ENCODE measurements around the gene HOXB4. TPM values are rescaled to one million over a fixed set of nuclear protein-coding genes. Genes with fewer than 3 reads are reported as not detected.
A peak's percentile ranks its signal among the peaks of the same experiment; 100 is the strongest.

HOXB4 gene
- total and polyA plus RNA-seq, 10 of the 15 experiments (the other 5 are each of a cell fraction or from before 2014, with no cell fraction given): 0.35 to 5.8 (median 3.0) TPM

DNA sequence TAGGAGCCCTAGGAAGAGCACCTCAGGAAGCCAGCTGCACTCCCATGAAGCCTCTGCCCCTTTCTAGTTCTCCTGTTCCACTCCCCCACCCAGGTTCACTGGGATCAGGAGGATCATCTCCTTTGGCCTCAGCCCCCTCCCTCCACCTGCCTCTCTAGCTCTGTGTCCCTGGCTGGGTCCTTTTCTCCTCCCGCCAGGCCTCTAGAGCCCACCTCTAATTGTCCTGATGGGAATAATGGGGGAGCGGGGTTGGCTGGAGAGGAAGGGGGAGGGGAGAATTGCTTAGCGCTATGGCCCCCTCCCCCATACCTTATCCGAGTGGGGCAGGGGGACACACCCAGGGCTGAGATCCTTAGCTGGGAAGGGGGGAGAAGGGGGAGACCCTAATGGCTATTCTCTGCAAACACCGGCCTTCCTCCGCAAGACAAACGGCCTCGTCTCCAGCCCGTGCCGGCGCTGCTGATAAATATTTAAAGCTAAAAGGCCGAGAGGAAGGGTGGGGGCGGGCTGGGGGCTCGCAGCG, 31.7 kb upstream of the HOXB4 start:
- no peak for FAIRE-seq
- Histone ChIP-seq H3K36me3 (ENCODE audit: control insufficient read depth in 2 of 2, insufficient read depth in 2 of 2, low read length in 1 of 2) (no peaks in the 10 kb centered on the region; a peak in 1 of 4 replicates), H3K9me3 (replicated peaks; ENCODE audit: control insufficient read depth, insufficient read depth, low read length) (no peaks in the 10 kb centered on the region), H3K79me2 (ENCODE audit: control insufficient read depth, insufficient read depth, low read length) (no peaks in the 10 kb centered on the region), H3K4me2 (ENCODE audit: control insufficient read depth, insufficient read depth) (peak overlapping the region; percentile 91), H2AFZ (ENCODE audit: control insufficient read depth, low read depth, low read length) (peak overlapping the region; percentile 96), H3K27me3 (replicated peaks in 1 of 2; ENCODE audit: control insufficient read depth in 2 of 2, insufficient read depth in 2 of 2, low read length in 1 of 2) (peaks cover 6 to 13% of the 10 kb centered on the region in 2 experiments; a peak in 3 of 4 replicates), H4K20me1 (ENCODE audit: control insufficient read depth, insufficient read depth) (no peaks in the 10 kb centered on the region), H3K4me3 (peak overlapping the region; percentile 86), H3K9ac (ENCODE audit: control insufficient read depth, insufficient read depth, low read length) (peak overlapping the region; percentile 76), H3K4me1 (ENCODE audit: control insufficient read depth, insufficient read depth, low read length) (peaks cover 11% of the 10 kb centered on the region), H3K27ac (ENCODE audit: control insufficient read depth, insufficient read depth) (no peak overlapping the region)
- in situ Hi-C loops (cut with MboI) (no loop called here), intact Hi-C loops (cut with micrococcal nuclease; ENCODE audit: unreplicated experiment) (no loop called here)
- RAD21 ChIA-PET (ENCODE audit: unreplicated experiment): interaction anchor here (0.9 to 1.7 kb wide), 5 partner anchors 13 to 529 kb away, joined by 3 to 4 read pairs (median 3); partner anchors contain the start of gene HOXB5
- WGBS (ENCODE audit: insufficient coverage, insufficient replicate concordance, low lambda C conversion rate, missing lambda C conversion rate): 14% methylated on average over 15 of the region's 15 CpGs
- TF ChIP-seq WRNIP1 (IDR thresholded peaks at IDR 0.05; ENCODE audit: borderline replicate concordance, low read depth, low read length) (no peak), BRCA1 (IDR thresholded peaks at IDR 0.05; ENCODE audit: low read depth, low read length) (no peak), MTA3 (IDR thresholded peaks at IDR 0.05; ENCODE audit: borderline replicate concordance, low read length) (no peak), EGR1 (IDR thresholded peaks at IDR 0.05; ENCODE audit: borderline replicate concordance in 1 of 2, low read depth in 2 of 2, low read length in 2 of 2) (peak in 1 of 2 experiments; percentile 13; a peak in 1 of 3 replicates), MYC (IDR thresholded peaks at IDR 0.05; ENCODE audit: insufficient read depth, insufficient read length, insufficient replicate concordance, low read length, severe bottlenecking) (no peak), TCF3 (IDR thresholded peaks at IDR 0.05; ENCODE audit: borderline replicate concordance, insufficient read depth, low read depth, low read length) (no peak)
- no peak for ATAC-seq
- SMC1A ChIA-PET (ENCODE audit: uncharacterized antibody, unreplicated experiment): interaction anchor here (0.8 to 1.1 kb wide), 3 partner anchors 21 to 584 kb away, joined by 3 read pairs; no protein-coding TSS in a partner anchor
- POLR2A ChIA-PET: interaction anchor here (0.6 to 1.7 kb wide), 4 partner anchors 14 to 120 kb away, joined by 3 to 6 read pairs (median 5); no protein-coding TSS in a partner anchor
- no TSS peak for BruUV-seq (replicated peaks)
- CTCF ChIA-PET: interaction anchor here (0.8 to 1.8 kb wide), 10 partner anchors 9 to 584 kb away, joined by 3 to 8 read pairs (median 4); no protein-coding TSS in a partner anchor
- no peak for DNase-seq (ENCODE audit: low read depth, low spot score)

Measured in GM12878 (cell line).